Measurements from ENCODE around the gene MYO3B.

Gene MYO3B

GRCh38 chr2:170462433-170463205, 284.7 kb downstream of the MYO3B start:
- H3K4me3 ChIP-seq (ENCODE audit: low read depth, low read length): no peak overlapping the region
- no peak overlapping the region for H3K27ac ChIP-seq (ENCODE audit: extremely low read depth, low read depth, low read length)
- H3K4me1 ChIP-seq (ENCODE audit: control insufficient read depth, insufficient read depth, low read length): no peaks in the 10 kb centered on the region
- ChIA-PET CTCF (interaction anchor here (0.6 to 1.4 kb wide), 5 partner anchors 15 to 1011 kb away, joined by 3 to 4 read pairs (median 3); no protein-coding TSS in a partner anchor), POLR2A (no interaction called here)
- TF ChIP-seq ZBTB8A (tag by site-specific recombination; IDR thresholded peaks at IDR 0.05) (no peak), YY1 (tag by site-specific recombination; IDR thresholded peaks at IDR 0.05) (no peak), GLI2 (tag by site-specific recombination; IDR thresholded peaks at IDR 0.05; ENCODE audit: borderline replicate concordance, low read depth) (no peak), ZNF843 (tag by site-specific recombination; IDR thresholded peaks at IDR 0.05) (no peak), ZIC2 (tag by site-specific recombination; IDR thresholded peaks at IDR 0.05) (no peak), ZBTB26 (tag by site-specific recombination; optimal IDR thresholded peaks at IDR 0.05) (no peak), ZNF529 (tag by site-specific recombination; IDR thresholded peaks at IDR 0.05; ENCODE audit: insufficient replicate concordance) (no peak), ZNF768 (tag by site-specific recombination; IDR thresholded peaks at IDR 0.05) (no peak)
- H3K36me3 ChIP-seq (ENCODE audit: control insufficient read depth in 2 of 2, insufficient read depth in 1 of 2, low read length in 2 of 2): no peaks in the 10 kb centered on the region
- H3K9me3 ChIP-seq (ENCODE audit: control insufficient read depth, insufficient read depth, low read depth, low read length): no peaks in the 10 kb centered on the region

GRCh38 chr2:170463206-170463537, 285.2 kb downstream of the MYO3B start:
- no peak for TF ChIP-seq ZBTB1 (tag by site-specific recombination; IDR thresholded peaks at IDR 0.05)
- TF ChIP-seq ZNF707 (tag by site-specific recombination; IDR thresholded peaks at IDR 0.05): no peak
- TF ChIP-seq KLF10 (tag by site-specific recombination; IDR thresholded peaks at IDR 0.05): no peak
- no peak for TF ChIP-seq ZSCAN16 (tag by site-specific recombination; IDR thresholded peaks at IDR 0.05)
- Histone ChIP-seq H3K27ac (ENCODE audit: extremely low read depth, low read depth, low read length) (no peak overlapping the region), H3K4me1 (ENCODE audit: control insufficient read depth, insufficient read depth, low read length) (no peaks in the 10 kb centered on the region), H3K9me3 (ENCODE audit: control insufficient read depth, insufficient read depth, low read depth, low read length) (no peaks in the 10 kb centered on the region), H3K4me3 (ENCODE audit: low read depth, low read length) (no peak overlapping the region), H3K36me3 (ENCODE audit: control insufficient read depth in 2 of 2, insufficient read depth in 1 of 2, low read length in 2 of 2) (no peaks in the 10 kb centered on the region)
- ChIA-PET CTCF (interaction anchor here (1.4 kb wide), 1 partner anchor 60 kb away, joined by 3 read pairs; no protein-coding TSS in a partner anchor), POLR2A (no interaction called here)

GRCh38 chr2:170464268-170464667, 286.3 kb downstream of the MYO3B start:
- H3K9me3 ChIP-seq (ENCODE audit: control insufficient read depth, insufficient read depth, low read depth, low read length): no peaks in the 10 kb centered on the region
- no peaks in the 10 kb centered on the region for H3K4me1 ChIP-seq (ENCODE audit: control insufficient read depth, insufficient read depth, low read length)
- H3K27ac ChIP-seq (ENCODE audit: extremely low read depth, low read depth, low read length): no peak overlapping the region
- ChIA-PET CTCF (interaction anchor here (0.7 to 1.5 kb wide), 3 partner anchors 55 to 392 kb away, joined by 3 to 6 read pairs (median 6); no protein-coding TSS in a partner anchor), POLR2A (no interaction called here)
- TF ChIP-seq BCL11A (tag by site-specific recombination; IDR thresholded peaks at IDR 0.05; ENCODE audit: low read depth) (no peak), ZBTB26 (tag by site-specific recombination; optimal IDR thresholded peaks at IDR 0.05) (no peak), ZNF16 (tag by site-specific recombination; IDR thresholded peaks at IDR 0.05; ENCODE audit: low read depth) (no peak), ZNF660 (tag by site-specific recombination; IDR thresholded peaks at IDR 0.05) (no peak), ZNF785 (tag by site-specific recombination; IDR thresholded peaks at IDR 0.05) (no peak), GLI2 (tag by site-specific recombination; IDR thresholded peaks at IDR 0.05; ENCODE audit: borderline replicate concordance, low read depth) (no peak)
- no peak overlapping the region for H3K4me3 ChIP-seq (ENCODE audit: low read depth, low read length)
- no peaks in the 10 kb centered on the region for H3K36me3 ChIP-seq (ENCODE audit: control insufficient read depth in 2 of 2, insufficient read depth in 1 of 2, low read length in 2 of 2)

Data from HEK293 (cell line).